Measurements from ENCODE around the gene GCFC2. TPM values are rescaled to one million over a fixed set of nuclear protein-coding genes. Genes with fewer than 3 reads are reported as not detected.

GCFC2 gene
- total and polyA plus RNA-seq, 2 of the 13 experiments (the other 11 are each of a cell fraction or from before 2014, with no cell fraction given) = 26.8 to 49.0 TPM

- Histone ChIP-seq H3K27me3 (ENCODE audit: control insufficient read depth in 1 of 2, insufficient read depth in 2 of 2, low read length in 2 of 2) (no peaks in the 10 kb centered on the region), H2AFZ (ENCODE audit: low read length) (no peak overlapping the region), H3K36me3 (replicated peaks in 1 of 2; ENCODE audit: control insufficient read depth in 1 of 2, insufficient read depth in 2 of 2, low read length in 2 of 2) (peaks cover 18 to 73% of the 10 kb centered on the region in 2 experiments), H3K79me2 (ENCODE audit: insufficient read depth, low read length) (no peaks in the 10 kb centered on the region), H3K27ac (ENCODE audit: extremely low read length, insufficient read depth, low read length) (no peak overlapping the region), H3K4me1 (ENCODE audit: insufficient read depth, low read length) (no peaks in the 10 kb centered on the region), H3K9ac (ENCODE audit: insufficient read depth, low read depth, low read length) (no peak overlapping the region), H3K4me2 (ENCODE audit: low read depth, low read length) (no peak overlapping the region), H3K9me3 (ENCODE audit: low read length) (no peaks in the 10 kb centered on the region), H3K4me3 (replicated peaks in 1 of 3; ENCODE audit: insufficient read depth in 1 of 3, low read depth in 2 of 3, low read length in 3 of 3) (no peak overlapping the region), H4K20me1 (ENCODE audit: insufficient read depth, low read length) (no peaks in the 10 kb centered on the region)
- CTCF ChIA-PET (ENCODE audit: low intra/inter-chr PET ratio, low total read pairs) = no interaction called here
- FAIRE-seq = no peak
- intact Hi-C loops (cut with micrococcal nuclease; ENCODE audit: unreplicated experiment) = no loop called here
- DNase-seq (ENCODE audit: low spot score) = no peak
- no TSS peak for BruUV-seq (replicated peaks)
- POLR2A ChIA-PET = interaction anchor here (3.5 kb wide), 1 partner anchor 11 kb away, joined by 14 read pairs; the partner anchor contains the start of gene MRPL19
- in situ Hi-C loops (cut with HindIII; ENCODE audit: extremely low pct_ligation_motif_present, low pct_unique_long_range_greater_than_20kb) = no loop called here
- ATAC-seq = no peak
- TF ChIP-seq KLF13 (CRISPR knock-in tag; IDR thresholded peaks at IDR 0.05) = no peak
- TF ChIP-seq GTF3A (CRISPR knock-in tag; conservative IDR thresholded peaks at IDR 0.05) = no peak
- TF ChIP-seq SMAD9 (CRISPR knock-in tag; IDR thresholded peaks at IDR 0.05) = no peak
- no peak for TF ChIP-seq KDM4B (CRISPR knock-in tag; IDR thresholded peaks at IDR 0.05)
- no peak for TF ChIP-seq ZNF234 (CRISPR knock-in tag; conservative IDR thresholded peaks at IDR 0.05)
- peak; percentile 63; the same call in 1 of the 2 replicates for TF ChIP-seq CEBPB (IDR thresholded peaks at IDR 0.05; ENCODE audit: borderline replicate concordance, low read depth, low read length)
- no peak for TF ChIP-seq ZNF724P (CRISPR knock-in tag; IDR thresholded peaks at IDR 0.05; ENCODE audit: borderline replicate concordance)
These were observed 52.9 kb downstream of the GCFC2 start for GRCh38 chr2:75657798-75658197.

GRCh38 chr2:75656563-75656962 is 54.2 kb downstream of the GCFC2 start:
- ChIA-PET POLR2A (interaction anchor here (3.5 kb wide), 1 partner anchor 9 kb away, joined by 14 read pairs; the partner anchor contains the start of gene MRPL19), CTCF (ENCODE audit: low intra/inter-chr PET ratio, low total read pairs) (no interaction called here)
- no TSS peak for BruUV-seq (replicated peaks)
- Histone ChIP-seq H3K9me3 (ENCODE audit: low read length) (no peaks in the 10 kb centered on the region), H4K20me1 (ENCODE audit: insufficient read depth, low read length) (no peaks in the 10 kb centered on the region), H2AFZ (ENCODE audit: low read length) (no peak overlapping the region), H3K4me3 (replicated peaks in 1 of 3; ENCODE audit: insufficient read depth in 1 of 3, low read depth in 2 of 3, low read length in 3 of 3) (no peak overlapping the region), H3K9ac (ENCODE audit: insufficient read depth, low read depth, low read length) (no peak overlapping the region), H3K27me3 (ENCODE audit: control insufficient read depth in 1 of 2, insufficient read depth in 2 of 2, low read length in 2 of 2) (no peaks in the 10 kb centered on the region), H3K4me2 (ENCODE audit: low read depth, low read length) (no peak overlapping the region), H3K4me1 (ENCODE audit: insufficient read depth, low read length) (no peaks in the 10 kb centered on the region), H3K36me3 (replicated peaks in 1 of 2; ENCODE audit: control insufficient read depth in 1 of 2, insufficient read depth in 2 of 2, low read length in 2 of 2) (peaks cover 21 to 75% of the 10 kb centered on the region in 2 experiments), H3K27ac (ENCODE audit: extremely low read length, insufficient read depth, low read length) (no peak overlapping the region), H3K79me2 (ENCODE audit: insufficient read depth, low read length) (no peaks in the 10 kb centered on the region)
- FAIRE-seq (no peak), DNase-seq (ENCODE audit: low spot score) (no peak), ATAC-seq (no peak)
- in situ Hi-C loops (cut with HindIII; ENCODE audit: extremely low pct_ligation_motif_present, low pct_unique_long_range_greater_than_20kb) (no loop called here), intact Hi-C loops (cut with micrococcal nuclease; ENCODE audit: unreplicated experiment) (no loop called here)
- WGBS (ENCODE audit: low lambda C conversion rate) = 97% methylated on average over 1 of the region's 1 CpG
- TF ChIP-seq ZNF33A (CRISPR knock-in tag; IDR thresholded peaks at IDR 0.05; ENCODE audit: borderline replicate concordance) (no peak), SIN3B (IDR thresholded peaks at IDR 0.05; ENCODE audit: low read length) (no peak), RFXAP (CRISPR knock-in tag; IDR thresholded peaks at IDR 0.05; ENCODE audit: borderline replicate concordance) (no peak), NFYC (CRISPR knock-in tag; IDR thresholded peaks at IDR 0.05) (no peak), ZNF75D (CRISPR knock-in tag; IDR thresholded peaks at IDR 0.05; ENCODE audit: borderline replicate concordance) (no peak), ZBTB20 (CRISPR knock-in tag; IDR thresholded peaks at IDR 0.05; ENCODE audit: borderline replicate concordance, low read depth) (no peak)
